ENCODE measurements around the gene OR4D2.
A peak's percentile ranks its signal among the peaks of the same experiment; 100 is the strongest.

OR4D2 gene

DNA sequence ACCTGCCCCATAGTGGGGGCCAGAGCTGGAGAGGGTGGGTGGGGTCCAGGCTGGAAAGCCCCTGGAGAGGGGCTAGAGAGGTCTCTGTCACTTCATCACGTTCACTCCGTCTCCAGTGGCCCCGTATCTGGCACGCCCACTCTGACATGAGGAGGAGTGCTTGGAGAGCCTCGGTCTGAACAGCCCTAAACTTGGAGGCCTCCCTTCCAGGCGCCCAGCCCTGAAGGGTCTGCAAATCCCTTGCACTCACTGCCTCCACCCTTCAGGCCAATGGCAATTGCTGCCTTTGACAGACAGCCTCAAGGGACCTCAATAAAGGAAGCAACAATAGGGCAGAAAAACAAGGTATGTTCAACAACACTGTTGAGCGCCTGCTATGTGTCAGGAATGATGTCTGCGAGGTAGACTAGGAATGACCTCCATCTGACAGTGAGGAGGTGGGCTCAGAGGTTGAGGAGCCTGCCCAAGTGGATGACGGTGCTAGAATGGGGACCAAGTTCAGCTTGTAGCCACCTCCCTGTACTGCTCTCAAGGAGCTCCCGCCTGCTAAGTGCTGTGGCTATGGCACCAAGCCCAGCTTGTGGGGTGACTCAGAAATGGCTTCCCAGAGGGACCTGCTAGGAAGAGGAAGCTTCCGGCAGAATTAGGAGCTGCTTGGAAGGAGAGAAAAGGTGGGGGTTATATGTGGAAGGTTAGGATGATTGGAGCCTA lies 22.8 kb downstream of the OR4D2 start:
- no peaks in the 10 kb centered on the region for H3K36me3 Mint-ChIP-seq
- no peak for ATAC-seq
- H3K9me3 Mint-ChIP-seq: no peaks in the 10 kb centered on the region
- H3K4me1 Mint-ChIP-seq: peaks cover 11% of the 10 kb centered on the region
- H3K27ac Mint-ChIP-seq: no peak overlapping the region
- no peak overlapping the region for H3K4me3 Mint-ChIP-seq
- no peak for DNase-seq (ENCODE audit: low spot score in 2 of 2)

DNA sequence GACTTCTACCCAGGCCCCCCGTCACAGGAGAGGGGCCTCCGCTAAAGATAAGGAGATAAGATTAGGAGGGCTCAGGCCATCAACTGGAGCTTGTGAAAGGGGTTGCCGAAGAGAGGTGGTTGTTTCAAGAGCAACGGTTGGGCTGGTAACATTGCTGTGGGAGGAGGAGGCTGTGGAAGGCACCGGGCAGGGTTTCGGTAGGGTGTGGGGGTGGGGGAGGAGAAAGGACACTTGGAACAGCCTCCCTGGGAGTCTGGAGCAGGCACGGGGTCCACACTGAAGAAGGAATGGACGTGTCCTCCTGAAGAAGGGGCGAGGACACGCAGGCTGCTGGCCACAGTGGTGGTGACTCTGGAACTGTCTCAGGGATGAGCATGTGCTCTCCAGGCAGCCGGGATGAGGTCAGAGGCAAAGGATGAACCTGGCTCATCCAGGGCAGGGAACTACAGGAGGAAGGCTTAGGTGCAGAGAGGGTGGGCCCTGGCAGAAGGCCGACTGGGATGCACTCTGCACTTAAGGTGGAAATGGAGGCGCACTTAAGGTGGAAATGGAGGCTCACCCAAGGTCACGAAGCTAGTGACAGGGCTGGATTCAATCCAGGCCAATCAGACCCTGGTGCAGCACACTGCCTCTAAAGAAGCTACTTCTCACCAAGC lies 24.6 kb downstream of the OR4D2 start:
- Mint-ChIP-seq H3K4me3 (no peak overlapping the region), H3K36me3 (no peaks in the 10 kb centered on the region), H3K9me3 (no peaks in the 10 kb centered on the region), H3K4me1 (peaks cover 5% of the 10 kb centered on the region), H3K27ac (no peak overlapping the region)
- ATAC-seq (no peak), DNase-seq (ENCODE audit: low spot score in 2 of 2) (no peak)

DNA sequence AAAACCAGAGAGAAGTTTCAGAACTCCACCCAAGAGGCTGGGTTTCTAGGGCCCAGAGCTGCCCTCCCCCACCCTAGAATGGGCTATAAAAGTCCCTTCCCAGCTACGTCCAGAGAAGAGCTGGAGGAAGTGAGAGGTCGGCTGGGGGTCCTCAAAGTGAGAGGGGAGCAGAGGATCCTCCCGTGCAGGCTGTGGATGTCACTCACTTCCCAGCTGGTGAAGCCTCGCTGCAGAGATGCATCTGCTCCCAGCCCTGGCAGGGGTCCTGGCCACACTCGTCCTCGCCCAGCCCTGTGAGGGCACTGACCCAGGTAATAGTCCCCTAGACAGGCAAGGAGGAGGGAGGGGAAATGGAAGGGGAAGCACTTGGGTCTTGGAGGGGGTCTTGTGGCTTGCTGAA lies 25.8 kb downstream of the OR4D2 start, which contains the start of gene EPX:
Gene EPX (plus strand): TSS at position 115 of the 400 bp plus-strand sequence. CDS start 121 bp downstream, at position 236.
- H3K4me1 Mint-ChIP-seq: peaks cover 5% of the 10 kb centered on the region
- DNase-seq (ENCODE audit: low spot score in 2 of 2): no peak
- H3K27ac Mint-ChIP-seq: no peak within 1 kb of the TSS
- H3K36me3 Mint-ChIP-seq: no peaks in the 10 kb centered on the region
- ATAC-seq: no peak
- no peak within 1 kb of the TSS for H3K4me3 Mint-ChIP-seq
- H3K9me3 Mint-ChIP-seq: no peaks in the 10 kb centered on the region

DNA sequence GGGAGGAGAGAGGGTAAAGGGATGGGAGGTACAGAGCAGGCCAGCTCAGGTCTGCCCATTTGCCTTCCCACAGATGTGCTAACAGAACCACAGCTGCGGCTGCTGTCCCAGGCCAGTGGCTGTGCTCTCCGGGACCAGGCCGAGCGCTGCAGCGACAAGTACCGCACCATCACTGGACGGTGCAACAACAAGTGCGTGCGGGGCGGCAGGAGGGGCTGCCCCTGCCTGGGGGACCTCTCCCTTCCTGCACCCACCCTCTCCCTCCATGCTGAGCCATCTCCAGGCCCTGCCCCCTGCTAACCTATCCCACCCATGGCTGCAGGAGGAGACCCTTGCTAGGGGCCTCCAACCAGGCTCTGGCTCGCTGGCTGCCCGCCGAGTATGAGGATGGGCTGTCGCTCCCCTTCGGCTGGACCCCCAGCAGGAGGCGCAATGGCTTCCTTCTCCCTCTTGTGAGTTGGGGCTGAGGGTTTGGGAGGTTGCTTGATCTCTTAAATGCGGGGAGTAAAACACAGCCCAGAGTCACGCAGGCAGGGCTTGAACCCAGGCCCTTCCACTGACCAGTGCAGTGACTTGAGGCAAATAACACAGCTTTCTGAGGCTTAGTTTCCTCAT lies 27.0 kb downstream of the OR4D2 start:
- Mint-ChIP-seq H3K27ac (no peak overlapping the region), H3K36me3 (no peaks in the 10 kb centered on the region), H3K4me1 (peaks cover 5% of the 10 kb centered on the region), H3K4me3 (no peak overlapping the region), H3K9me3 (no peaks in the 10 kb centered on the region)
- ATAC-seq (no peak), DNase-seq (ENCODE audit: low spot score in 2 of 2) (no peak)

DNA sequence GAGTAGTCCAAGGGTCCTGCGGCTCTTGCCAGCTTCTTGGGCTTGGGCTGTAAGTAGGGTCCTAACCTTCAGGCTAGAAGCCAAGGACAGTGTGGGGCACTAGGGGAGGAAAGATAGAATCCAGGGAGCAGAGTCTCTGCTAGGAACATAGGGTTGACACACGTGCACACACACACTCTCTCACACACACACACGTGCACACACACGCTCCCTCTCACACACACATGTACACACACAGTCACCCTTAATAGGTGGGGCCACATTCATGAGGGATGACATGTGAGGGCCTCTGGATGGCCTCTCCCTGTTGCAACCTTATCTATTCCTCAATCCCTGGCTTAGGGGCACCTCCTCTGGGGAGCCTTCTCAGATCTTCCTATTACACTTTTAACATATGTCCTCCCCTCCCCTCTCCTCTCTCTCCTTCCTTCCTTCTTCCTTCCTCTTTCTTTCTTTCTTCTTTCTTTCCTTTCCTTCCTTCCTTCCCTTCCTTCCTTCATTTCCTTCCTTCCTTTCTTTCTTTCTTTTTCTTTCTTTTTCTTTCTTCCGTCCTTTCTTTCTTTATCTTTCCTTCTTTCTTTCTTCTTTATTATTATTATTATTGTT lies 28.8 kb downstream of the OR4D2 start:
- ATAC-seq (no peak), DNase-seq (ENCODE audit: low spot score in 2 of 2) (no peak)
- Mint-ChIP-seq H3K4me1 (peaks cover 11% of the 10 kb centered on the region), H3K27ac (no peak overlapping the region), H3K36me3 (no peaks in the 10 kb centered on the region), H3K9me3 (no peaks in the 10 kb centered on the region), H3K4me3 (no peak overlapping the region)

DNA sequence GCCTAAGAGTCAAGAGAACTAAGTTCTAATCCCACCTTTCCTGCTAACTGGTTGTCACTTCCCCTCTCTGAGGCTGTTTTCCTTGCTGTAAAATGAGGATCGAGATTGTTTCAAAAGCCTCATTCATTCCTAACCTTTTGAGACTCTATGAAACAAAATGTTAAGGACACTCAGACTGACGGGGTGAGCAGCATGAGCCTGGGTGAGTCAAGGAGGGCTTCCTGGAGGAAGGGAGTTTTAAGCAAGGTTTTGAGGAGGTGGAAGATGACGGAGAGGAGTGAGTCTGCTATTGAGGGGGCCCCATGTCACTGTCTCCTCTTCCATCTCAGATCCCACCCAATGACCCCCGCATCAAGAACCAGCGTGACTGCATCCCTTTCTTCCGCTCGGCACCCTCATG lies 29.8 kb downstream of the OR4D2 start:
- Mint-ChIP-seq H3K4me1 (peaks cover 6% of the 10 kb centered on the region), H3K27ac (no peak overlapping the region), H3K9me3 (no peaks in the 10 kb centered on the region), H3K36me3 (no peaks in the 10 kb centered on the region), H3K4me3 (no peak overlapping the region)
- DNase-seq (ENCODE audit: low spot score in 2 of 2): no peak
- no peak for ATAC-seq

DNA sequence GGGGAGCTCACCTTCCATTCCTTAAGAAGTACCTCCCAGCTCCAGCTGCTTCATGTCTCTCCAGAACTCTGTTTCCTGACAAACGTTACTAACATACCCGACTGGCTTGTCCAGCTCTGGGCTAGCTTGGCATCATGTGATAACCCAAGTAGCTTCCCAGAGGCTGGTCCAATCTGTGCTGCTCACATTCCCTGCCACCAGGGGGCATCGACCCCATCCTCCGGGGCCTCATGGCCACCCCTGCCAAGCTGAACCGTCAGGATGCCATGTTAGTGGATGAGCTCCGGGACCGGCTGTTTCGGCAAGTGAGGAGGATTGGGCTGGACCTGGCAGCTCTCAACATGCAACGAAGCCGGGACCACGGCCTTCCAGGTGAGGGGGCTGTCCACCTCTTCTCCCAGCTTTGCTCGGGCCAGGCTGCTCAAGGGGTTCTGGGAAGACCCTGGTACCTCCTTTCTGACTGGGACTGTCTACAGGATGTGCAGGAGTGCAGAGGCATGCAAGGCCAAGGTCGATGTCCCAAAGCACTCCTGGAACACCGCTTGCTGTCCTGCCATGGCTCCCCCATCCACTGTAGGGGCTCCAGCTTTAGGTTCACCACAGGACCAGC lies 33.3 kb downstream of the OR4D2 start:
- H3K4me3 Mint-ChIP-seq: no peak overlapping the region
- H3K27ac Mint-ChIP-seq: no peak overlapping the region

DNA sequence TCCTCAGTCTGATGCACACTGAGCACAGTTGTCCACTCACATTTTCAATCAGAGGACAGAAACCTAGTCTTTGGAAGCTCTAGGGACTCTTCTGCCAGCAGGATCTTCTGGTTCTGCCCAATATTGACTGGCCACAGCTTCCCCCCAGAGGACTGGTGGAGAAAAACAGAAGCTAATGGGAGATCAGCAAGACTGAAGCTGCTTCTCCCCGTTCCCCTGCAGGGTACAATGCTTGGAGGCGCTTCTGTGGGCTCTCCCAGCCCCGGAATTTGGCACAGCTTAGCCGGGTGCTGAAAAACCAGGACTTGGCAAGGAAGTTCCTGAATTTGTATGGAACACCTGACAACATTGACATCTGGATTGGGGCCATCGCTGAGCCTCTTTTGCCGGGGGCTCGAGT lies 36.1 kb downstream of the OR4D2 start:
- no peak overlapping the region for H3K27ac Mint-ChIP-seq
- DNase-seq (ENCODE audit: low spot score in 2 of 2) (no peak), ATAC-seq (no peak)
- H3K9me3 Mint-ChIP-seq: no peaks in the 10 kb centered on the region
- peaks cover 6% of the 10 kb centered on the region for H3K4me1 Mint-ChIP-seq
- H3K36me3 Mint-ChIP-seq: no peaks in the 10 kb centered on the region
- H3K4me3 Mint-ChIP-seq: no peak overlapping the region

More for the DNA sequence above, 33.3 kb downstream of the OR4D2 start:
- no peaks in the 10 kb centered on the region for H3K36me3 Mint-ChIP-seq
- DNase-seq (ENCODE audit: low spot score in 2 of 2) (peak; percentile 34 to 74), ATAC-seq (peak; percentile 84)
- H3K4me1 Mint-ChIP-seq: peaks cover 6% of the 10 kb centered on the region
- H3K9me3 Mint-ChIP-seq: no peaks in the 10 kb centered on the region

DNA sequence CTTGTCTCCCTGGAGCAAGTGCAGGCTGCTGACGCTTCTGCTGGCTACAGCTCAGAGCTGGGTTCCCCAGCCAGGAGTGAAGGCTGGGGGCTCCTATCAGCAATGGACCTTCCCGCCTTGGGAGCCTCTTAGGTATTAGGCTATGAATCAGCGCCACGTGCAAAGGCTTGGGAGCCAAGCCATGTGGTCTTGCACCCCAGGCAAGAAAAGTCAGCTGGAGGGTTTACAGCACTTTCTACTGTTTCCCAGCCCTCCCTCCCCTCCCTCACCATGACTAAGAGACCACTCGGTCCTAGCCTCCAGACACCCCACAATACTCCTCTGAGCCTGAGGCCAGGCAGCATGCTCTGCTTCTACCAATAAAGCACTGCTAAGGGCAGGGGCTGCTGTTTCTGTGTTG lies 38.0 kb downstream of the OR4D2 start:
- Mint-ChIP-seq H3K27ac (no peak overlapping the region), H3K4me3 (no peak overlapping the region), H3K4me1 (peaks cover 6% of the 10 kb centered on the region), H3K9me3 (no peaks in the 10 kb centered on the region), H3K36me3 (peaks cover 10% of the 10 kb centered on the region)
- DNase-seq (ENCODE audit: low spot score in 2 of 2): no peak
- no peak for ATAC-seq

DNA sequence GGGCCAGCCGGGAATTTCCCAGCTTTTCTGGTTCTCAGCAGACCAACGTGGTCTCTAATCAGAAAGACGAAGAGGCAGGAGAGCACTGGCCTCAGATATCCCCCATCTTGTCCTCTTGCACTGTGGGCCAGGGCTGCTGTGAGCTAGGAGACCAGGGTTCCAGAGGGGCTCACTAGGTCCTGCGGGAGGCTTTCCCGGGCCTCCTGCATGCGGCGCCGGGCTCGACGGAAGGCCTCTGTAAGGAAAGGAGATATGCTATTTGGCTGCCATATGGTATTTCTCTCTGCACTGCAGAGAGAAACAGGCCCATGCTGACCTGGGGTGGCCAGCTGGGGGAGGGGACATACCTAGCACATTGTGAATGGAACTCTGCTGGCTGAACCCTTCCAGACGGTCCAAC lies 39.2 kb downstream of the OR4D2 start:
- no peaks in the 10 kb centered on the region for H3K9me3 Mint-ChIP-seq
- no peak overlapping the region for H3K4me3 Mint-ChIP-seq
- no peak for DNase-seq (ENCODE audit: low spot score in 2 of 2)
- no peaks in the 10 kb centered on the region for H3K4me1 Mint-ChIP-seq
- ATAC-seq: no peak
- no peak overlapping the region for H3K27ac Mint-ChIP-seq
- H3K36me3 Mint-ChIP-seq: peaks cover 16% of the 10 kb centered on the region

DNA sequence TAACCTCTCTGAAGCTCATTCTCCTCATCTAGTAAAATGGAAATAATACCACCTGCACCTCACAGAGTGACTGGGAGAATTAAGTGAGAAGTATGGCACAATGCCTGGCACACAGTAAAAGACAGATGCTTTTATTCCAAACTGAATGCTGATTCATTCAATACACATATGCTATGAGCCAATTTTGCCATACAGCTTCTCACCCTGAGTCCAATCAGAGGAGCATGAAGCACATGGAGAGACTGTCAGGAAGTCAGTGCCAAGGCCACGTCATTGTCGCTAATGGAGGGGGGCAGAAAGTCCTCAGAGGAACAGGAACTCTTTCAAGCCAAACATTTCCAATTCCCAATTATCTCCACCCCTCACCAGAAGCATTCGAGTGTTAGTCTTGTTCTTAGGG lies 40.7 kb downstream of the OR4D2 start:
- no peaks in the 10 kb centered on the region for H3K4me1 Mint-ChIP-seq
- peak overlapping the region; percentile 20 for H3K27ac Mint-ChIP-seq
- no peak overlapping the region for H3K4me3 Mint-ChIP-seq
- peaks cover 27% of the 10 kb centered on the region for H3K36me3 Mint-ChIP-seq
- DNase-seq (ENCODE audit: low spot score in 2 of 2): no peak
- no peak for ATAC-seq
- H3K9me3 Mint-ChIP-seq: no peaks in the 10 kb centered on the region

DNA sequence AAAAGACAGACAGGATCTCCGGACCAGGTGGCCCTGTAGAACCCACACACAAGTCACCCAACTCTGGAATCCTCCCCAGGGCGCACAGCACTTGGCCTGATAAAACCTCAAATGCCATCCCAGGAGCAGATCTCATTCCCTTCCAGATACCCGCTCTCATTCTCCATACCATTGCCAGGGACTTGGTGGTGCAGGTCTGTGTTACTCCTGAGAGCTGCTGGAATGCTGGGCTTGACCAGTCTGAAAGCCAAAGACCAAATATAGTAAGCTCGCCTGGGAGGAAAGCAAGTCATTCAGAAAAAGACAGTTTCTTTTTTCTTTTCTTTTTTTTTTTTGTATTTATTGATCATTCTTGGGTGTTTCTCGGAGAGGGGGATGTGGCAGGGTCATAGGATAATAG lies 41.6 kb downstream of the OR4D2 start:
- H3K36me3 Mint-ChIP-seq: peaks cover 33% of the 10 kb centered on the region
- no peak overlapping the region for H3K4me3 Mint-ChIP-seq
- no peaks in the 10 kb centered on the region for H3K9me3 Mint-ChIP-seq
- ATAC-seq (no peak), DNase-seq (ENCODE audit: low spot score in 2 of 2) (no peak)
- H3K4me1 Mint-ChIP-seq: no peaks in the 10 kb centered on the region
- H3K27ac Mint-ChIP-seq: no peak overlapping the region

DNA sequence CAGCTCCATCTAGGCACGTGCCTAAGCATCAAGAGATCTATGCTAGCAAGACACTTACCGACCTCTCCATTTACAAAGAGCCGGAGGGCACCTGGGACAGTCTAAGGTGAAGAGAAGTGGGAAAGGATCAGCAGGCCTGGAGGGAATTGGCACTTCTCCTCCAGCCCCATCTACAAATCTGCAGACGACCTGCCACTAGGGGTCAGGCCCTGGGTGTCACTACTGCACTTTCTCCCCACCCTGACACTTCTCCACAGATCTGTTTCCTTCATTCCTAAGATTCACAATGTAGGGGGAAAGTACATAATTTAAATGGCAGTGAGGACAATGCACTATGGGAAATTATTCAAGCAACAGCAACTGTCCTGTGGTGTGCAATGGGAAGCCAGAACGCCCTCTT lies 44.1 kb downstream of the OR4D2 start:
- DNase-seq (ENCODE audit: low spot score in 2 of 2) (no peak), ATAC-seq (no peak)
- H3K27ac Mint-ChIP-seq: no peak overlapping the region
- H3K4me1 Mint-ChIP-seq: no peaks in the 10 kb centered on the region
- no peaks in the 10 kb centered on the region for H3K9me3 Mint-ChIP-seq
- H3K4me3 Mint-ChIP-seq: no peak overlapping the region
- peaks cover 48% of the 10 kb centered on the region for H3K36me3 Mint-ChIP-seq

DNA sequence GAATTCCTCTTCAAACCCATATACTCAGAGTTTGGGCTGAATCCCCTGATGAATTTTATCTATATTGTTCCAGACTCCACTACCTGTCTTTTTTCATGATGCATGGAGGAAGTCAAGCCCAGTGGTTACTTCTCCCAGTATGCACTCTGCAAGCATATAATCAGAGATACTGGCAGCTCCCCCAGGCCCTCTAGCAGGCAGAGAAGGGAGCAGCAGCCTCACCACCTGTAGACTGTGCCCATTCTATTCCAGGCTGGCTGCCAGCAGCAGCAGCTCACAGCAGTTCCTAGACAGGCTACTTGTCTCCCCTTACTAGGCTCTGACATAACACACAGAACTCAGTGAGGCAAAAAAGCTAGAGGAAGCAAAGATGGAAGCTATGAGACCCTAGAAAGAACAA lies 48.9 kb downstream of the OR4D2 start:
- DNase-seq (ENCODE audit: low spot score in 2 of 2): no peak
- H3K4me3 Mint-ChIP-seq: no peak overlapping the region
- peaks cover 15% of the 10 kb centered on the region for H3K4me1 Mint-ChIP-seq
- no peak for ATAC-seq
- H3K9me3 Mint-ChIP-seq: no peaks in the 10 kb centered on the region
- peaks cover 50% of the 10 kb centered on the region for H3K36me3 Mint-ChIP-seq
- no peak overlapping the region for H3K27ac Mint-ChIP-seq

DNA sequence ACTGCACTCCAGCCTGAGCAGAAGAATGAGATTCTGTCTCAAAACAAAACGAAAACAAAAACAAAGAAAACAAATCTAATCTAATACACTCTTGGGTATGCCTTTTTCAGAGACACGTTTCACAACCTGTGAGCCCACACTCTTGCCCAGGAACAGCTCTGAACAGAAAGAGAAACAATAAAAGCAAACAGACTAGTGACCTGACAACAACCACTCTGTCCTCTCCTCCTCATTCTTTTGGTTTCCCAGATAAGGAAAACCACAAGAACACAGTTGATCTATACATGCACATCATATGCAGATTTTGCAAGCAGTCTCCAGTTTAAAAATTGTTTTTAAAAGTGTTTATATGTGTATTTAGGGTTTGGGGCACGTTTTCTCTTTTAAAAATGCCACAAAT lies 51.0 kb downstream of the OR4D2 start:
- Mint-ChIP-seq H3K4me1 (peaks cover 15% of the 10 kb centered on the region), H3K4me3 (peak overlapping the region; percentile 79), H3K27ac (peak overlapping the region; percentile 92)

More for the DNA sequence above, 51.0 kb downstream of the OR4D2 start:
- ATAC-seq (no peak), DNase-seq (ENCODE audit: low spot score in 2 of 2) (no peak)
- Mint-ChIP-seq H3K9me3 (no peaks in the 10 kb centered on the region), H3K36me3 (peaks cover 36% of the 10 kb centered on the region)
